ENCODE data around the gene RGS19.
A peak's percentile ranks its signal among the peaks of the same experiment; 100 is the strongest.

The RGS19 gene

GRCh38 chr20:64072498-64073063, 6.7 kb downstream of the RGS19 start:
- CTCF ChIA-PET, result interaction anchor here (1.0 kb wide), 1 partner anchor 33 kb away, joined by 4 read pairs; no protein-coding TSS in a partner anchor
- TF ChIP-seq, protein P1, sequence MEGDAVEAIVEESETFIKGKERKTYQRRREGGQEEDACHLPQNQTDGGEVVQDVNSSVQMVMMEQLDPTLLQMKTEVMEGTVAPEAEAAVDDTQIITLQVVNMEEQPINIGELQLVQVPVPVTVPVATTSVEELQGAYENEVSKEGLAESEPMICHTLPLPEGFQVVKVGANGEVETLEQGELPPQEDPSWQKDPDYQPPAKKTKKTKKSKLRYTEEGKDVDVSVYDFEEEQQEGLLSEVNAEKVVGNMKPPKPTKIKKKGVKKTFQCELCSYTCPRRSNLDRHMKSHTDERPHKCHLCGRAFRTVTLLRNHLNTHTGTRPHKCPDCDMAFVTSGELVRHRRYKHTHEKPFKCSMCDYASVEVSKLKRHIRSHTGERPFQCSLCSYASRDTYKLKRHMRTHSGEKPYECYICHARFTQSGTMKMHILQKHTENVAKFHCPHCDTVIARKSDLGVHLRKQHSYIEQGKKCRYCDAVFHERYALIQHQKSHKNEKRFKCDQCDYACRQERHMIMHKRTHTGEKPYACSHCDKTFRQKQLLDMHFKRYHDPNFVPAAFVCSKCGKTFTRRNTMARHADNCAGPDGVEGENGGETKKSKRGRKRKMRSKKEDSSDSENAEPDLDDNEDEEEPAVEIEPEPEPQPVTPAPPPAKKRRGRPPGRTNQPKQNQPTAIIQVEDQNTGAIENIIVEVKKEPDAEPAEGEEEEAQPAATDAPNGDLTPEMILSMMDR (IDR thresholded peaks at IDR 0.05; ENCODE audit: insufficient read depth, low read length, missing control alignments), result no peak
- H3K4me3 ChIP-seq (ENCODE audit: low read depth, low read length), result no peak overlapping the region
- POLR2A ChIA-PET, result interaction anchor here (0.6 to 0.7 kb wide), 2 partner anchors 10 to 391 kb away, joined by 3 read pairs; partner anchors contain the start of gene TCEA2
- no peak for DNase-seq (ENCODE audit: low read depth, low spot score)

GRCh38 chr20:64071341-64072332, 7.7 kb downstream of the RGS19 start:
- ChIA-PET CTCF (no interaction called here), POLR2A (interaction anchor here (0.9 kb wide), 1 partner anchor 9 kb away, joined by 3 read pairs; the partner anchor contains the start of gene TCEA2)

DNA sequence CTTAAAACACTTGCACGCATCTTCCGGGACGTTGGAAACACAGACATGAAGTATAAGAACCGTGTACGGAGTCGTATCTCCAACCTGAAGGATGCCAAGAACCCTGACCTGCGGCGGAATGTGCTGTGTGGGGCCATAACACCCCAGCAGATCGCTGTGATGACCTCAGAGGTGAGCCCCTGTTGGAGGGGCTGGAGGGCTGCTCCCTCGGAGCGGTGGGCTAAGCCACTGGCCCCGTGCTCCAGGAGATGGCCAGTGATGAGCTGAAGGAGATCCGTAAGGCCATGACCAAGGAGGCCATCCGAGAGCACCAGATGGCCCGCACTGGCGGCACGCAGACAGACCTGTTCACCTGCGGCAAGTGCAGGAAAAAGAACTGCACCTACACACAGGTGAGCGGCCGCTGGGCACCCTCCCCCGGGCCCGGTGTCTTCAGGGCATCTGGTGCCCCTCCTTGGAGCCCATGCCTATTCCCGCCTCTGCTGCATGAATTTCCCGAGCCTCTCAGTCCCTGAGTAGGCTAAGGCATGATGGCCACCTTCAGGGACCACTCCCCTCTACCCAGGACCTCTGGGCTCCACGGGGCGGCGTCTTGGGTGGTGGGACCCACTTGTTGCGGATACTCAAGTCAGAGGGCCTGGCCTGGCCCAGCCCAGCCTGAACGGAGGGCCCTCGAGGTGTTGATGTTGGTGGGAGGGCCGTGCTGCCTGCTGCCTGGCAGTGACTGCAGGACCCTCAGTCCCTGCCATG, 8.9 kb downstream of the RGS19 start:
- CTCF ChIA-PET, result interaction anchor here (0.6 to 1.4 kb wide), 6 partner anchors 7 to 532 kb away, joined by 3 to 6 read pairs (median 4); partner anchors contain the start of gene RGS19
- no peak for DNase-seq (ENCODE audit: low read depth, low spot score)
- TF ChIP-seq, protein P1 (IDR thresholded peaks at IDR 0.05; ENCODE audit: insufficient read depth, low read length, missing control alignments), result no peak
- POLR2A ChIA-PET, result no interaction called here
- no peak overlapping the region for H3K4me3 ChIP-seq (ENCODE audit: low read depth, low read length)

More at GRCh38 chr20:64071341-64072332, 7.7 kb downstream of the RGS19 start:
- TF ChIP-seq, protein P1 (IDR thresholded peaks at IDR 0.05; ENCODE audit: insufficient read depth, low read length, missing control alignments), result no peak
- no peak for DNase-seq (ENCODE audit: low read depth, low spot score)
- no peak overlapping the region for H3K4me3 ChIP-seq (ENCODE audit: low read depth, low read length)

DNA sequence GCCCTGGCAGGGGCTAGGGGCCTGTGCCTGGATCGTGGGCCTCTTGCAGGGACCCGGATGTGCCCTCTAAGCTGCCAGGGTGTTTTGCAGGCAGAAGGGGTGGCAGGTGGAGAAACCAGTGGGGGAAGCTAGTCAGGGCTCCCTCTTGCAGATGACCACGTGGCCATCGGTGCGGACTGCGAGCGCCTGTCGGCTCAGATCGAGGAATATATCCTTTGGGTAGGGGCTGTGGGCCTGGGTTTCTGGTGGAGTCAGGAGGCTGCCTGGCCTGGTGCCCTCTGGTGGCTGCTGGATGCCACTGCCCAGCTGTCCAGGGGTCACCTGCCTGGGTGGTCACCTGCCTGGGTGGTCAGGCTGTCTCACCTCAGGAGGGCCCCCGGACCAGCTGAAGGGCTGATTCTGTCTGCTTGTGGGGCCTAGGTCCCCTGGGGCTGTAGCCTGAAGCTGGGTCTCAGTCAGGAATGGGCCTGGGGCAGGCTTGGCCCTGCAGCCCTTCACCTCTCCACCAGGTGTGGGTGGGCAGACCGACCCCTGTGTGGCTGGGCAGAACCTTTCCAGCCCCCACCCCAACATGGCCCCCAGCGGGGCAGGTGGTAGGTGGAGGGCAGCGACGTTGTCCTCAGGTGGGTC, 9.6 kb downstream of the RGS19 start:
- DNase-seq (ENCODE audit: low read depth, low spot score), result no peak
- POLR2A ChIA-PET, result interaction anchor here (1.3 kb wide), 1 partner anchor 9 kb away, joined by 7 read pairs; the partner anchor contains the start of genes OPRL1 and RGS19
- no peak overlapping the region for H3K4me3 ChIP-seq (ENCODE audit: low read depth, low read length)
- CTCF ChIA-PET, result interaction anchor here (0.7 to 1.8 kb wide), 9 partner anchors 8 to 532 kb away, joined by 3 to 6 read pairs (median 4); partner anchors contain the start of gene RGS19
- TF ChIP-seq, protein P1 (IDR thresholded peaks at IDR 0.05; ENCODE audit: insufficient read depth, low read length, missing control alignments), result peak; percentile 87

GRCh38 chr20:64069209-64069613, 10.1 kb downstream of the RGS19 start:
- TF ChIP-seq, protein P1 (IDR thresholded peaks at IDR 0.05; ENCODE audit: insufficient read depth, low read length, missing control alignments), result no peak
- ChIA-PET POLR2A (interaction anchor here (1.3 kb wide), 1 partner anchor 10 kb away, joined by 7 read pairs; the partner anchor contains the start of genes OPRL1 and RGS19), CTCF (interaction anchor here (0.7 to 2.1 kb wide), 8 partner anchors 9 to 51 kb away, joined by 3 to 6 read pairs (median 4); partner anchors contain the start of genes LKAAEAR1, OPRL1 and RGS19)

More at GRCh38 chr20:64069209-64069613, 10.1 kb downstream of the RGS19 start:
- no peak for DNase-seq (ENCODE audit: low read depth, low spot score)
- H3K4me3 ChIP-seq (ENCODE audit: low read depth, low read length), result no peak overlapping the region

All from AG04449 (cell line).